ENCODE data around the gene HPN. TPM values are rescaled to one million over a fixed set of nuclear protein-coding genes. Genes with fewer than 3 reads are reported as not detected.
"Not testable (repeated sequence)": the region's sequence is repeated elsewhere in the genome, so short reads cannot be mapped to it uniquely, and the experiment has no call there.

Gene HPN
- total RNA-seq, 1 donor from 2014 or later: 2.3 TPM

DNA sequence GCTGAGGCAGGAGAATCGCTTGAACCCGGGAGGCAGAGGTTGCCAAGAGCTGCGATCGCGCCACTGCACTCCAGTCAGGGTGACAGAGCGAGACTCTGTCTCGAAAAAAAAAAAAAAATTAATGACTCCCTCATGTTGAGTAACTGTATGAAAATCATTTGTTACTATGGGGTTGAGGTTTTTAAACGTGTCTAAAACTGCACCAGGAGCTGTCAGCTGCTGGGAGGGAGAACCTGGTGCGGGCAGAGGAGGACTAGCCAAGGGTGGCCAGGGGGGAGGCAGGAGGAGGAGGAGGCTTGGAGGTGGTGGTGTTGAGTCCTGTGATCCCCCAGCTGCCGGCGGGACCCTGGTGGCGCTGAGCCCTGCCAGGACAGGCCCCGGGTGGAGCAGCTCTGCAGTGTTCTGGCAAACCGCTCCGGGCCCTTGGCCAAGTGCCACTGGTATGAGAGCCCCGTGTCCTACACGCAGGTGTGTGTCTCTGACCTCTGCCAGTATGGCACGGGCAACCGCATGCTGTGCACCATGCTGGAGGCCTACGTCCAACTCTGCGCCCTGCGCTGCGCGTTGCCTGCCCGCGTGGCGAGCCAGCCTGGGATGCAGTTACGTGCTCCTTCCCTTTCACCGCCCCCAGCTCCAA lies 57.0 kb downstream of the HPN start:
- H3K4me3 ChIP-seq (ENCODE audit: low read depth, low read length): no peak overlapping the region
- no peak for DNase-seq (ENCODE audit: low read depth)
- no peaks in the 10 kb centered on the region for H3K36me3 ChIP-seq (ENCODE audit: control insufficient read depth, insufficient read depth, low read length)
- no peak for TF ChIP-seq CTCF (IDR thresholded peaks at IDR 0.05; ENCODE audit: insufficient read depth, low read length, poor library complexity, severe bottlenecking)
- no peaks in the 10 kb centered on the region for H3K27me3 ChIP-seq (ENCODE audit: control insufficient read depth, insufficient read depth, low read length)

GRCh38 chr19:35099155-35099896 lies 57.8 kb downstream of the HPN start:
- Histone ChIP-seq H3K4me3 (ENCODE audit: low read depth, low read length) (no peak overlapping the region), H3K27me3 (ENCODE audit: control insufficient read depth, insufficient read depth, low read length) (no peaks in the 10 kb centered on the region), H3K36me3 (ENCODE audit: control insufficient read depth, insufficient read depth, low read length) (no peaks in the 10 kb centered on the region)
- no peak for TF ChIP-seq CTCF (IDR thresholded peaks at IDR 0.05; ENCODE audit: insufficient read depth, low read length, poor library complexity, severe bottlenecking)
- DNase-seq (ENCODE audit: low read depth): no peak

DNA sequence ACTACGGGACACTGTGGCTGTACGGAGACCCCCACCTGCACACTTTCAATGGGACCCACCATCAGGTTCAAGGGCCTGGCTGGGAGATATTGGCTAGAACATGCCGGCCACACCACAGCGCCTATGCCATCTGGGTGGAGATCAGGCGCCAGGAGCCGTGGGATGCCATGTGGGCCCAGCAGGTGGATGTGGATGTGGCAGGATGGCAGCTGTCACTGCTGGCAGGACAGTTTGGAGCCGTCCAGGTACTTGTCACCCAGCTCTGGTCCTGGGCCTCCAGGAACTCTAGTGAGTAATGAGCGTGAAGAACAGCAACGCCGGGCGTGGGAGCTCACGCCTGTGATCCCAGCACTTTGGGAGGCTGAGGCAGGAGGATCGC lies 58.4 kb downstream of the HPN start:
- no peaks in the 10 kb centered on the region for H3K36me3 ChIP-seq (ENCODE audit: control insufficient read depth, insufficient read depth, low read length)
- H3K4me3 ChIP-seq (ENCODE audit: low read depth, low read length): no peak overlapping the region
- H3K27me3 ChIP-seq (ENCODE audit: control insufficient read depth, insufficient read depth, low read length): no peaks in the 10 kb centered on the region
- TF ChIP-seq CTCF (IDR thresholded peaks at IDR 0.05; ENCODE audit: insufficient read depth, low read length, poor library complexity, severe bottlenecking): no peak
- DNase-seq (ENCODE audit: low read depth): no peak

- Histone ChIP-seq H3K27me3 (ENCODE audit: control insufficient read depth, insufficient read depth, low read length) (no peaks in the 10 kb centered on the region), H3K4me3 (ENCODE audit: low read depth, low read length) (no peak overlapping the region), H3K36me3 (ENCODE audit: control insufficient read depth, insufficient read depth, low read length) (no peaks in the 10 kb centered on the region)
- no peak for DNase-seq (ENCODE audit: low read depth)
- TF ChIP-seq CTCF (IDR thresholded peaks at IDR 0.05; ENCODE audit: insufficient read depth, low read length, poor library complexity, severe bottlenecking): no peak
These were observed 59.3 kb downstream of the HPN start for GRCh38 chr19:35100588-35101533.

DNA sequence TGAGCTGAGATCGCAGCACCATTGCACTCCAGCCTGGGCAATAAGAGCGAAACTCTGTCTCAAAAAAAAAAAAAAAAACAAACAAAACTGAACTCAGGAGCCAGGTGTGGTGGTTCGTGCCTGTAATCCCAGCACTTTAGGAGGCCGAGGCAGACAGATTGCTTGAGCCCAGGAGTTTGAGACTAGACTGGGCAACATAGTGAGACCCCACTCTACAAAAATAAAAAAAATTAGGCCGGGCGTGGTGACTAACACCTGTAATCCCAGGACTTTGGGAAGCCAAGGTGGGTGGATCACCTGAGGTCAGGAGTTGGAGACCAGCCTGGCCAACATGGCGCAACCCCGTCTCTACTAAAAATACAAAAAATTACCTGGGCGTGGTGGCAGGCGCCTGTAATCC lies 60.4 kb downstream of the HPN start:
- not testable (repeated sequence) for H3K27me3 ChIP-seq (ENCODE audit: control insufficient read depth, insufficient read depth, low read length)

DNA sequence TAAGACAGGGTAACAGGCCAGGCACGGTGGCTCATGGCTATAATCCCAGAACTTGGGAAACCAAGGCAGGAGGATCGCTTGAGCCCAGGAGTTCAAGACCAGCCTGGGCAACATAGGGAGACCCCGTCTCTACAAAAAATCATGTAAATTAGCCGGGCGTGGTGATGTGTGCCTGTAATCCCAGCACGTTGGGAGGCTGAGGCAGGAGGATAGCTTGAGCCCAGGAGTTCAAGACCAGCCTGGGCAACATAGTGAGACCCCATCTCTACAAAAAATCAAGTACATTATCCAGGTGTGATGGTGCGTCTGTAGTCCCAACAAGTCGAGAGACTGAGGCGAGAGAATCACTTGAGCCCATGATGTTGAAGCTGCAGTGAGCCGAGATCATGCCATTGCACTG lies 62.1 kb downstream of the HPN start:
- not testable (repeated sequence) for H3K27me3 ChIP-seq (ENCODE audit: control insufficient read depth, insufficient read depth, low read length); H3K36me3 ChIP-seq (ENCODE audit: control insufficient read depth, insufficient read depth, low read length); H3K4me3 ChIP-seq (ENCODE audit: low read depth, low read length)

More for the DNA sequence above, 60.4 kb downstream of the HPN start:
- not testable (repeated sequence) for H3K4me3 ChIP-seq (ENCODE audit: low read depth, low read length); DNase-seq (ENCODE audit: low read depth); H3K36me3 ChIP-seq (ENCODE audit: control insufficient read depth, insufficient read depth, low read length)

More for the DNA sequence above, 62.1 kb downstream of the HPN start:
- not testable (repeated sequence) for DNase-seq (ENCODE audit: low read depth)

Measured in kidney epithelial cell (primary cell).